GM21381 (cell line): ENCODE results near the gene MIGA2.
"Not testable (repeated sequence)": the region's sequence is repeated elsewhere in the genome, so short reads cannot be mapped to it uniquely, and the experiment has no call there.

Experiments used
- ATAC-seq: cut with Tn5 transposase; IDR thresholded peaks from one replicate; pipeline ENCODE4 v1.9.1; 2021; ENCODE audit warnings: mild to moderate bottlenecking, moderate library complexity; ENCODE audit not compliant: unreplicated experiment

MIGA2 gene

GRCh38 chr9:129097671-129098306, 61.4 kb downstream of the MIGA2 start:
- no peak for ATAC-seq

GRCh38 chr9:129098328-129098727, 61.9 kb downstream of the MIGA2 start:
- no peak for ATAC-seq

GRCh38 chr9:129100383-129101169, 64.2 kb downstream of the MIGA2 start:
- ATAC-seq = no peak

DNA sequence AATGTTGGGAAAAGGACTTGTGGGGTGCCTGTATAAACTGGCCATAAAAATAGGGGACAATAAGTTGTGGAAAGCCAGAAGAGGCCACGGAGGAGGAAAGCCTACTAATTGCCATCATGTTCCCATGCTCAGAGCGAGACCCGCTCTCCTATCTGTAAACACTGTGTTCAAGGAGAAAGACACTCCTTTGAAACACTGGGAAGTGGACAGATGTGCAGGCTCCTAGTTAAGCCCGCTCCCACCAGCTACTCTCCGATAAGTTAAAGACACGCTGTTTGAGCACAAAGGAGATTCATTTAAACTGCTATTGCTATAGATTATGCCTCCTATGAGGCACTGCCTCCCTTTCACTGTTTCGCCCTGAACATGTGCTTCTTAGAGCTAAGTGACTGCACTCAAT, 64.9 kb downstream of the MIGA2 start:
- ATAC-seq = no peak

GRCh38 chr9:129102095-129102525, 65.7 kb downstream of the MIGA2 start:
- ATAC-seq = no peak

- no peak for ATAC-seq
Measured at GRCh38 chr9:129102791-129103594, 66.6 kb downstream of the MIGA2 start.

GRCh38 chr9:129103595-129103965, 67.2 kb downstream of the MIGA2 start:
- ATAC-seq = no peak

- ATAC-seq = no peak
Measured at GRCh38 chr9:129104051-129104450, 67.6 kb downstream of the MIGA2 start.

DNA sequence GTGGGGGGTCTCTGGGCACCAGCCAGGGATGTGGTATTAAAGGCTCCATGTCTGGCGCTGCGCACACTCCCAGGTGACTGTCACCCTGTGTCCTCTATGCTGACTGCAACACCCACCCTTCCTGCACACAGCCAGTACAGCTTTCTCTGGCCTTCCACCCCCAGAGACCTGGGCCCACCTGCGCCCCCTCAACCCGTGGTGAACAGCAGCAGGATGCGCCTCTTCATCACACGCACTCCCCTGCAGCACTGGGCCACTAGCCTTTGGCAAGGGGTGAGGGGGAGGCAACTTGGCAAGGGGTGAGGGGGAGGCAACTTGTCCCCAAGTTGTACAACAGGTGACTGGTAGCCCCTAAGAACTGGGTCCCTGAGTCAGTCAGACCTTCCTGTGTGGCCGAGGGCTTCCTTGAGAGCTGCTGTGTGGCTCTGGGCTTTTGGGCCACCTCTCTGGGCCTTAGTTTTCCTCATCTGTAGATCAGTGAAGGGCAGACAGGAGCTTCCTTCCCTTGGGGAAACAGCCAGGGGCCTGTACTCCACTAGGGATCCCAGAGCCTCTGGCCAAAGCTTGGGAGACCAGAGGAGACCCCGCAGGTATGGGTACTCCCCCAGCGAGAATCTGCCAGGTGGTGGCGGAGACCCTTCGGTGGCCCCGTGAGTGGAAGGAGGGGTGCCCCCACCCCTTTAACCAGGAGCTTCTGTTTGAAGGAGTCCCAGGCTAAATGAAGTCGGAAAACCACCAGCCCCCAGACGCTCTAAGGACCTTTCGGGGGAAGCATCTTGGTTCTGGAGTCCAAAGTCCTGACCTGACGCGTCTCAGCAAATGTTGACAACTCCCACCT, 69.7 kb downstream of the MIGA2 start:
- ATAC-seq = no peak

GRCh38 chr9:129107651-129108050, 71.2 kb downstream of the MIGA2 start:
- no peak for ATAC-seq

- ATAC-seq = no peak
Measured at GRCh38 chr9:129108083-129108804, 71.8 kb downstream of the MIGA2 start.

DNA sequence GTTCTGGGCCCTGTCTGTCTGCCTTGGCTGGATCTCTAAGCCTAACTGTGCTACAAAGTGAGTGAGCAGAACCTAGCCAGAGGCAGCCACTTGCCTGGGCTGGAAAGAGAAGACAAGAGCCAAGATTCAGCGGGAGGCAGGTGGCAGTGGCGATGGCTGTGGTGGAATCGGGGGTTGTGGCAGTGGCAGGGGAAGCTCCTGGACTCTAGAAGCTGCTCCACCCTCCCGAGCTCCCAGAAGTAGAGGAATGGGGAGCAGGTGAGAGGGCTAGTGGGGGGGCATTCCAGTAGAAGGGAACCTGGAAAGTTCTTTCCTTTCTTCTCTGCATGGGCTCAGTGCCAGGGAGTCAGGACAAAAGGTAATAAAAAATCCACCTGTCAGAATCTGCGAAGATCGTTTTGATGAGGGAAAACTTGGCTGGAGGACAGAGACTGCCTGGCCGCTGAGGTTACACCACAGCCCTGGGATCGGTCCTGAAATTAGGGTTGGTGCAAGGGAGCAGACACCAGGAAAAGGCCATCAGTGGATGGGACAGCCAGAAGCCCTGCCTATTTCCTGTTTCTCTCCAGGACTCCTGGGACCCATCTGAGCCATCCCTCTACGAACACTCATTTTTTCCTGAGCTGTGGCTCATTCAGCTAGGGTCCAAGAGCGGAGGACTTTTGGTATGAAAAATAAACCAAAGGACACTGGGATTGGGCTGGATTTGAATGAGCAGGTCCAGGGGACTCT, 72.5 kb downstream of the MIGA2 start:
- no peak for ATAC-seq

DNA sequence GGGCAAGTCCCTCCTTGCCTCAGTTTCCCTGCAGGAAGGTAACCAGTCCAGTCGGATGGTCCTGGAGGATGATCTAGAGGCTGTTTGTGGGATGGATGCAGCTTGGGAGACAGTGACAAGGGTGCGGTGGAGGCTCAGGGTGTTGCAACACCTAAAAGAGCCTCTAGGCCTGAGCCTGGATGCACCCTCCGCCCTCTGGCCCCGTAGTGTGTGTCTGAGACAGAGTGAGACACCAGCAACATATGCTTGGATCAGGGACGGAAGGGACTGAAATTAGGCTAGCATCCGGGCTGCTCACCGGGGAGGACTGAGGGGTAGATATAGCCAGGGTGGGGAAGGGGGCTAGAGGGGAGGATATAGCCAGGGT, 73.1 kb downstream of the MIGA2 start:
- ATAC-seq = no peak

- no peak for ATAC-seq
Measured at GRCh38 chr9:129109952-129110739, 73.7 kb downstream of the MIGA2 start.

DNA sequence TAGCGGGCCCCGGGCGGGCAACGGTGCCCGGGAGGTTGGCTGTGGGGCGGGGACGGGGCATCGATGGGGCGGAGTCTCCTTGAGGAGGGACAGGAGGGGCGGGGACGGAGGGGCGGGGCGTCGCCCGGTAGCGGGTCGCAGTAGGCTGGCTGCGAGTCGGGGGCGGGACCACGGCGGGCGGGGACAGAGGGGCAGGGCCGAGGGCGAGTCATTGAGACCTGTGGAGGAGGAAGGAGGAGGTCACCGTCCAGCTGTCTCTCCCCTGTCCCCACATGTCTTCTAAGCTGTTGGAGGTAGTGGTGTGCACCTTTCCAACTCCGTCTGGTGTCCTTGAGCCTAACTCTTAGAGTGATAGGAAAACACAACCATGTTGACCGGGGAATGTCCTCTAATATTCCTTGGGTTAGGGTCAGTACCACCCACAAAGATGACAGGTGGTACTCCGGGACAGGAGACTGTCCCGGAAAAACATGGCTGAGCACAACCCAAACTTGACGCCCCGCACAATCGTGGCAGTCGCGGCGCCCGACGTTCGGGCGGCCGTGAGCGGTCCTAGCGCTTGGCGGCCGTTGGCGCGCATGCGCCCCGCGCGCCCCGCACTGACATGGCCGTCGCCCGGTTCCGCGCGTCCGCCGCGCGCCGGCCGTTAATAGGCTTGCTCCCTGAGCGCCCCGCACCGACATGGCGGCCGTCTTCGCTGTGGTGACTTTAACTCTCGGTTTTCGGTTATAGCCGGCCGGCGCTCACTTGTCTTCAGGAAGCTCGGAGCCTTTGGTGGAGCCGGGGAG, 74.5 kb downstream of the MIGA2 start, which contains the start of the genes CRAT and PTPA:
CRAT (minus strand) TSS at position 54 of the 788 bp plus-strand sequence. CDS start 284 bp downstream, outside the sequence.
PTPA (plus strand) TSS at position 676 of the 788 bp plus-strand sequence. CDS start 186 bp downstream, outside the sequence.
- peak; percentile 82 for ATAC-seq

DNA sequence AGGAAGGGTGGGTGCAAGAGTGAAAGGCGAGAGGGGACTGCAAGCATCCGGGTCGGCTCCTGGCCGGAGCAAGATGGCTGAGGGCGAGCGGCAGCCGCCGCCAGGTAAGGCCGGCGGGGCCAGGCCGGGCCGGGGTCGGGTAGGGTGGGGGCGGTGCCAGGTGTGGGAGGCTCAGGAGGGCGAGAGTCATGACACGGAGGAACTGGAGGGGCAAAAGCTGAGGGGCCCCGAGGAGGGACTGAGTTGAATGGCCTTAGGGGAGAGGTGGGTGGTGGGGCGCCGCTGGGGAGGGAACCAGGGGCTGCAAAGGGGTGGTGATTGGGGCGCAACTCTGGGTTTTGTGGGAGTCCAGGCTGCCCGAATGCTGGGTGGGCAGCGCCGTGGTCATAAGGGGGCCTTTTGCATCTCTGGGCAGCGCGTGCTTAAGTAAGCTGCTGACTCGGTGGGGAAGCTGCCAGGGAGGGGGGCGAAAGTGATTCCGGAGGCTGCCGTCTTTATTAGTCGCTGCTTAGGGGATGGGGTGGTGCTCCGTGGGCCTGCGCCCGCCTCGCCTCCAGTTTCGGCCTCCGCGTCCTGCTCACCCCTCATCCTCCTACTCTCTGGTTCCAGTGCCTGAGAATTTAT, 75.2 kb downstream of the MIGA2 start:
- peak; percentile 28 for ATAC-seq

DNA sequence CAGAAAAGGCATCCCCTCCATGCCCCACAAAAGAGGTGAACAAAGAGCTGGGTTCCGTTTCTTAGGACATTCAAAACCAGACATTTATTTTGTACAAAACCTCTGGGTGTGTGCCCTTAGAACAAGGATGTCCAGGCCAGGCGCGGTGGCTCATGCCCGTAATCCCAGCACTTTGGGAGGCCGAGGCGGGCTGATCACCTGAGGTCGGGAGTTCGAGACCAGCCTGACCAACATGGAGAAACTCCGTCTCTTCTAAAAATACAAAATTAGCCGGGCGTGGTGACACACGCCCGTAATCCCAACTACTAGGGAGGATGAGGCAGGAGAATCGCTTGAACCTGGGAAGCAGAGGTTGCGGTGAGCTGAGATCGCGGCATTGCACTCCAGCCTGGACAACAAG, 76.1 kb downstream of the MIGA2 start:
- not testable (repeated sequence) for ATAC-seq
